Endometrial microvascular endothelial cells (primary cell): ENCODE measurements around the gene JMJD7. TPM values are rescaled to one million over a fixed set of nuclear protein-coding genes. Genes with fewer than 3 reads are reported as not detected.

Source experiments
- in situ Hi-C: cut with HindIII; loops from 2 replicates; pipeline ENCODE4 v1.10.0; 2017; ENCODE audit warnings: low sequenced_read_pairs, low pct_unique_long_range_greater_than_20kb; ENCODE audit errors: inconsistent ontology term
- total RNA-seq: library from RNA; depleted of rRNA; stranded (reverse); fragments of >200 nt; gene quantifications from one replicate; pipeline ENCODE4 v1.2.3, GENCODE V29; 2015; ENCODE audit errors: inconsistent ontology term

Gene JMJD7
- total RNA-seq, 1 donor from 2014 or later = 5.0 TPM

GRCh38 chr15:41798607-41799487, 29.0 kb upstream of the JMJD7 start:
- in situ Hi-C loops = no loop called here

- in situ Hi-C loops = no loop called here
Measured at GRCh38 chr15:41799488-41799805, 28.4 kb upstream of the JMJD7 start.

GRCh38 chr15:41801185-41801584, 26.7 kb upstream of the JMJD7 start:
- in situ Hi-C loops = no loop called here

- in situ Hi-C loops = no loop called here
Measured at GRCh38 chr15:41801850-41802455, 25.9 kb upstream of the JMJD7 start.

GRCh38 chr15:41804361-41804760, 23.5 kb upstream of the JMJD7 start:
- in situ Hi-C loops = no loop called here

GRCh38 chr15:41804916-41805666, 22.8 kb upstream of the JMJD7 start:
- in situ Hi-C loops = no loop called here

GRCh38 chr15:41805711-41806110, 22.2 kb upstream of the JMJD7 start:
- in situ Hi-C loops = no loop called here

GRCh38 chr15:41806291-41807181, 21.4 kb upstream of the JMJD7 start:
- in situ Hi-C loops = no loop called here

- in situ Hi-C loops = no loop called here
Measured at GRCh38 chr15:41809121-41809520, 18.8 kb upstream of the JMJD7 start.

GRCh38 chr15:41809526-41810220, 18.2 kb upstream of the JMJD7 start:
- in situ Hi-C loops = no loop called here

- in situ Hi-C loops = no loop called here
Measured at GRCh38 chr15:41810651-41811431, 17.1 kb upstream of the JMJD7 start.

GRCh38 chr15:41811432-41812195, 16.3 kb upstream of the JMJD7 start:
- in situ Hi-C loops = no loop called here

- in situ Hi-C loops = no loop called here
Measured at GRCh38 chr15:41812820-41813375, 15.0 kb upstream of the JMJD7 start.

GRCh38 chr15:41813426-41813825, 14.5 kb upstream of the JMJD7 start:
- in situ Hi-C loops = no loop called here

- in situ Hi-C loops = no loop called here
Measured at GRCh38 chr15:41814534-41814933, 13.4 kb upstream of the JMJD7 start.

GRCh38 chr15:41816788-41817187, 11.1 kb upstream of the JMJD7 start:
- in situ Hi-C loops = no loop called here

GRCh38 chr15:41817327-41817726, 10.6 kb upstream of the JMJD7 start:
- in situ Hi-C loops = no loop called here
